GM12878 (cell line): ENCODE measurements around the gene CCSER1. TPM values are rescaled to one million over a fixed set of nuclear protein-coding genes. Genes with fewer than 3 reads are reported as not detected.

Experiments used
- ATAC-seq: fragments of 200-7000 bp; cut with Tn5 transposase; 3 replicates; pipeline ENCODE4 v1.9.1; 2020; ENCODE audit warnings: mild to moderate bottlenecking, moderate library complexity
- BruUV-seq: library from RNA; stranded (reverse); fragments of 400-500 nt; replicated peaks from 2 replicates; lab custom pipeline; 2021; lab: Mats Ljungman, UMichigan
- CTCF ChIA-PET: fragments of 300-600 bp; sonication (Branson Sonifier 250); formaldehyde crosslinking; extraction: SDS; loops from one replicate; lab custom pipeline; 2021; ENCODE audit warnings: inconsistent platforms; lab: Yijun Ruan, JAX
- POLR2A ChIA-PET: fragments of 350-600 bp; formaldehyde crosslinking; extraction: SDS; loops from one replicate; lab custom pipeline; 2021; ENCODE audit warnings: inconsistent platforms; lab: Charles Lee
- RAD21 ChIA-PET: fragments of 300-600 bp; sonication (Branson Sonifier 250); formaldehyde crosslinking; loops from one replicate; lab custom pipeline; 2023; ENCODE audit warnings: antibody characterized with exemption; ENCODE audit not compliant: unreplicated experiment; lab: Charles Lee
- SMC1A ChIA-PET: fragments of 300-600 bp; sonication (Branson Sonifier 250); formaldehyde crosslinking; loops from one replicate; lab custom pipeline; 2023; ENCODE audit not compliant: unreplicated experiment, uncharacterized antibody; lab: Charles Lee
- DNase-seq: peaks from one replicate; pipeline ENCODE4 v3.0.0-alpha.2; 2011; ENCODE audit warnings: low read depth, low spot score
- FAIRE-seq: peaks from 3 replicates; lab custom pipeline; 2011; peaks lifted over from hg19 to GRCh38; lab: Jason Lieb, UNC
- H2AFZ ChIP-seq: 2 replicates; pipeline ENCODE4 v1.6.0; 2011; ENCODE audit warnings: low read depth, low read length, control low read depth; ENCODE audit not compliant: control insufficient read depth
- H3K27ac ChIP-seq: 2 replicates; pipeline ENCODE4 v1.5.1; 2011; ENCODE audit warnings: control low read depth; ENCODE audit not compliant: control insufficient read depth, insufficient read depth
- H3K27me3 ChIP-seq, 2 experiments: replicated peaks in 1 of 2; 2 replicates each; pipeline versions ENCODE4 v1.6.0 to v1.6.1; 2011; ENCODE audit warnings: low read length in 1 of 2; ENCODE audit not compliant: control insufficient read depth in 2 of 2, insufficient read depth in 2 of 2
- H3K36me3 ChIP-seq, 2 experiments: 2 replicates each; pipeline ENCODE4 v1.5.1; 2011; ENCODE audit warnings: low read length in 1 of 2; ENCODE audit not compliant: control insufficient read depth in 2 of 2, insufficient read depth in 2 of 2
- H3K4me1 ChIP-seq: 2 replicates; pipeline ENCODE4 v1.6.1; 2011; ENCODE audit warnings: mild to moderate bottlenecking, low read length, moderate library complexity, mixed read lengths; ENCODE audit not compliant: control insufficient read depth, insufficient read depth
- H3K4me2 ChIP-seq: 2 replicates; pipeline ENCODE4 v1.6.0; 2011; ENCODE audit warnings: control low read depth; ENCODE audit not compliant: control insufficient read depth, insufficient read depth
- H3K4me3 ChIP-seq: fragments of 200-600 bp; sonication (generic); 2 replicates; pipeline ENCODE4 v1.5.1; 2016
- H3K79me2 ChIP-seq: 2 replicates; pipeline ENCODE4 v1.6.0; 2011; ENCODE audit warnings: low read length; ENCODE audit not compliant: control insufficient read depth, insufficient read depth
- H3K9ac ChIP-seq: 2 replicates; pipeline ENCODE4 v1.8.0; 2011; ENCODE audit warnings: low read length, control low read depth, mixed read lengths; ENCODE audit not compliant: control insufficient read depth, insufficient read depth
- H3K9me3 ChIP-seq: replicated peaks from 3 replicates; pipeline ENCODE4 v1.5.1; 2011; ENCODE audit warnings: mild to moderate bottlenecking, low read length; ENCODE audit not compliant: control insufficient read depth, insufficient read depth
- H4K20me1 ChIP-seq: 2 replicates; pipeline ENCODE4 v1.6.0; 2011; ENCODE audit not compliant: control insufficient read depth, insufficient read depth
- CREM ChIP-seq: IDR thresholded peaks from 2 replicates; pipeline ENCODE4 v1.6.1; 2014; ENCODE audit warnings: antibody characterized with exemption, low read depth
- HCFC1 ChIP-seq: fragments of 150-350 bp; IDR thresholded peaks from 2 replicates; pipeline ENCODE4 v1.6.1; 2014; ENCODE audit warnings: low read length
- MTA3 ChIP-seq: IDR thresholded peaks from 2 replicates; pipeline ENCODE4 v1.6.1; 2012; ENCODE audit warnings: low read length, inconsistent platforms, borderline replicate concordance
- NFIC ChIP-seq: IDR thresholded peaks from 2 replicates; pipeline ENCODE4 v1.6.1; 2012; ENCODE audit warnings: low read depth, mild to moderate bottlenecking, inconsistent platforms, low read length, moderate library complexity
- STAT3 ChIP-seq: IDR thresholded peaks from 2 replicates; pipeline ENCODE4 v1.6.1; 2011; ENCODE audit warnings: low read depth, low read length, improper control_type of control experiment
- ZNF217 ChIP-seq: fragments of 450-650 bp; IDR thresholded peaks from 2 replicates; pipeline ENCODE4 v1.6.1; 2017; ENCODE audit warnings: antibody characterized with exemption, mild to moderate bottlenecking
- WGBS: methylation state at CpG from one replicate; pipeline ENCODE4 v1.1.6; 2016; ENCODE audit warnings: low lambda C conversion rate; ENCODE audit not compliant: insufficient replicate concordance, insufficient coverage; ENCODE audit errors: missing lambda C conversion rate; 5-methylcytosine and 5-hydroxymethylcytosine counted together
- in situ Hi-C: fragments of 300-500 bp; cut with MboI; formaldehyde crosslinking; loops from 9 replicates; pipeline ENCODE4 v1.14.3; 2018; ENCODE audit warnings: mixed read lengths
- intact Hi-C: fragments of 100-400 bp; cut with micrococcal nuclease; formaldehyde crosslinking; loops from one replicate; pipeline ENCODE4 v1.14.2; 2022; ENCODE audit not compliant: unreplicated experiment
- polyA plus RNA-seq, 11 experiments: library from polyadenylated mRNA; depleted of rRNA in 4 of 11; unstranded in 6 of 11; stranded (reverse) in 5 of 11; fragments of >200 nt; fragmentation: Nextera tagmentation in 4 of 11; fragmentation: Illumina TruSeq in 1 of 11; extraction: Ambion mirVana in 4 of 11; extraction: Trizol in 1 of 11; gene quantifications; 1 replicate in 1 of 11; 2 replicates in 10 of 11; pipeline versions ENCODE4 v1.2.1 to v1.2.3, GENCODE V29; 2011 to 2016; ENCODE audit warnings: inconsistent platforms in 2 of 11, missing spikeins in 2 of 11, low read depth in 1 of 11
- total RNA-seq, 4 experiments: library from RNA; depleted of rRNA in 3 of 4; stranded (reverse); fragments of >200 nt in 3 of 4; fragmentation: Illumina TruSeq in 1 of 4; extraction: Trizol in 1 of 4; gene quantifications; 2 replicates each; pipeline versions ENCODE4 v1.2.1 to v1.2.3, GENCODE V29; 2013 to 2021
- TF ChIP-seq, protein P1 (sequence below): fragments of 450-650 bp; IDR thresholded peaks from 2 replicates; pipeline ENCODE4 v1.6.1; 2014; ENCODE audit warnings: mild to moderate bottlenecking
- TF ChIP-seq, protein P2 (sequence below): IDR thresholded peaks from 2 replicates; pipeline ENCODE4 v1.6.1; 2012; ENCODE audit warnings: improper control_type of control experiment, low read depth, low read length; ENCODE audit not compliant: insufficient replicate concordance
- TF ChIP-seq, protein P3 (sequence below): fragments of 450-650 bp; IDR thresholded peaks from 2 replicates; pipeline ENCODE4 v1.6.1; 2016; ENCODE audit warnings: mild to moderate bottlenecking

CCSER1 gene
- total and polyA plus RNA-seq, 10 of the 15 experiments (the other 5 are each of a cell fraction or from before 2014, with no cell fraction given), result 0.22 to 2.7 (median 1.0) TPM

DNA sequence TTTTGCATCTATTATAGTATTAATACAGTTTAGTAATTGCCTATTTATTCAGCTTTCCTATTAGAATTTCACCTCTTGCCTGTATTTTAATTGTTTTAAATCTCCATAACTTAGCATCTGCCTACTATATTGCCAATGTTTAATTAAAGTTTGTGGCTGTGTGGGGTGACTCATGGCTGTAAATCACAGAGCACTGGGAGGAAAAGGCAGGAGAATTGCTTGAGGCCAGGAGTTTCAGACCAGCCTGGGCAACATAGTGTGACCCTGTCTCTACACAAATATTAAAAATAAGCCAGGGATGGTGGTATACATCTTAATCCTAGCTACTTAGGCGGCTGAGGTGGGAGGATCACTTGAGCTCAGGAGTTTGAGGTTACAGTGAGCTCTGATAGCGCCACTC, 14.5 kb upstream of the CCSER1 start:
- ChIA-PET CTCF (no interaction called here), POLR2A (no interaction called here), SMC1A (no interaction called here)
- intact Hi-C loops (no loop called here), in situ Hi-C loops (loop anchor here (10.0 kb wide), 1 partner anchor 182 kb away; no protein-coding TSS in a partner anchor)
- no peaks in the 10 kb centered on the region for H3K4me1 ChIP-seq
- H3K4me3 ChIP-seq, result no peak overlapping the region
- no peaks in the 10 kb centered on the region for H3K9me3 ChIP-seq
- ATAC-seq, result no peak
- no peak overlapping the region for H3K4me2 ChIP-seq
- H2AFZ ChIP-seq, result no peak overlapping the region
- BruUV-seq, result no TSS peak
- TF ChIP-seq STAT3, result no peak
- TF ChIP-seq, all 136 proteins: peak for 0
- WGBS, result 23% methylated on average over 2 of the region's 2 CpGs
- Histone ChIP-seq H3K79me2 (no peaks in the 10 kb centered on the region), H3K27ac (no peak overlapping the region), H4K20me1 (no peaks in the 10 kb centered on the region), H3K27me3 (no peaks in the 10 kb centered on the region), H3K9ac (no peak overlapping the region), H3K36me3 (no peaks in the 10 kb centered on the region)
- FAIRE-seq (no peak), DNase-seq (no peak)
- RAD21 ChIA-PET, result no interaction called here

DNA sequence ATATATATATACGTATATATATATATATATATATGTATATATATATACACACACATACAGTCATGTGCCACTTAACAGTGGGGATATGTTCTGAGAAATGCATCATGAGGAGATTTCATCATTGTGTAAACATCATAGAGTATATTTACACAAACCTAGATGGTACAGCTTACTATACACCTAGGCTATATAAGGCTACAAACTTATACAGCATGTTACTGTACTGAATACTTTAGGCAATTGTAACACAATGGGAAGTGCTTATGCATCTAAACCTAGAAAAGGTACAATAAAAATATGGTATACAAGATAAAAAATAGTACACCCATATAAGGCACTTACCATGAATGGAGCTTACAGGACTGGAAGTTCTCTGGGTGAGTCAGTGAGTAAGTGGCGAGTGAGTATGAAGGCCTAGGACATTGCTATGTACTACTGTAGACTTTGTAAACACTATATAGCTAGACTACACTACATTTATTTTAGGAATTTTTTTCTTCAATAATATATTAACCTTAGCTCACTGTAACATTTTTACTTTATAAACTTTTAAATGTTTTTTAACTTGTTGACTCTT, 13.2 kb upstream of the CCSER1 start:
- ChIA-PET POLR2A (no interaction called here), RAD21 (no interaction called here), SMC1A (interaction anchor here (1.8 kb wide), 1 partner anchor 86 kb away, joined by 3 read pairs; no protein-coding TSS in a partner anchor), CTCF (interaction anchor here (1.2 kb wide), 1 partner anchor 10 kb away, joined by 3 read pairs; no protein-coding TSS in a partner anchor)
- intact Hi-C loops (no loop called here), in situ Hi-C loops (loop anchor here (10.0 kb wide), 1 partner anchor 181 kb away; no protein-coding TSS in a partner anchor)
- Histone ChIP-seq H3K4me2 (no peak overlapping the region), H3K9ac (no peak overlapping the region), H3K27me3 (no peaks in the 10 kb centered on the region), H2AFZ (no peak overlapping the region), H4K20me1 (no peaks in the 10 kb centered on the region), H3K36me3 (no peaks in the 10 kb centered on the region), H3K27ac (no peak overlapping the region), H3K4me3 (no peak overlapping the region), H3K9me3 (no peaks in the 10 kb centered on the region), H3K4me1 (peaks cover 6% of the 10 kb centered on the region), H3K79me2 (no peaks in the 10 kb centered on the region)
- BruUV-seq, result no TSS peak
- no peak for ATAC-seq
- FAIRE-seq, result no peak
- WGBS, result 0% methylated on average over 1 of the region's 2 CpGs
- DNase-seq, result no peak
- TF ChIP-seq NFIC (no peak), ZNF217 (no peak), CREM (no peak), HCFC1 (no peak), MTA3 (no peak)
- TF ChIP-seq, protein P1, sequence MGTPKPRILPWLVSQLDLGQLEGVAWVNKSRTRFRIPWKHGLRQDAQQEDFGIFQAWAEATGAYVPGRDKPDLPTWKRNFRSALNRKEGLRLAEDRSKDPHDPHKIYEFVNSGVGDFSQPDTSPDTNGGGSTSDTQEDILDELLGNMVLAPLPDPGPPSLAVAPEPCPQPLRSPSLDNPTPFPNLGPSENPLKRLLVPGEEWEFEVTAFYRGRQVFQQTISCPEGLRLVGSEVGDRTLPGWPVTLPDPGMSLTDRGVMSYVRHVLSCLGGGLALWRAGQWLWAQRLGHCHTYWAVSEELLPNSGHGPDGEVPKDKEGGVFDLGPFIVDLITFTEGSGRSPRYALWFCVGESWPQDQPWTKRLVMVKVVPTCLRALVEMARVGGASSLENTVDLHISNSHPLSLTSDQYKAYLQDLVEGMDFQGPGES, result no peak
- TF ChIP-seq, protein P2, sequence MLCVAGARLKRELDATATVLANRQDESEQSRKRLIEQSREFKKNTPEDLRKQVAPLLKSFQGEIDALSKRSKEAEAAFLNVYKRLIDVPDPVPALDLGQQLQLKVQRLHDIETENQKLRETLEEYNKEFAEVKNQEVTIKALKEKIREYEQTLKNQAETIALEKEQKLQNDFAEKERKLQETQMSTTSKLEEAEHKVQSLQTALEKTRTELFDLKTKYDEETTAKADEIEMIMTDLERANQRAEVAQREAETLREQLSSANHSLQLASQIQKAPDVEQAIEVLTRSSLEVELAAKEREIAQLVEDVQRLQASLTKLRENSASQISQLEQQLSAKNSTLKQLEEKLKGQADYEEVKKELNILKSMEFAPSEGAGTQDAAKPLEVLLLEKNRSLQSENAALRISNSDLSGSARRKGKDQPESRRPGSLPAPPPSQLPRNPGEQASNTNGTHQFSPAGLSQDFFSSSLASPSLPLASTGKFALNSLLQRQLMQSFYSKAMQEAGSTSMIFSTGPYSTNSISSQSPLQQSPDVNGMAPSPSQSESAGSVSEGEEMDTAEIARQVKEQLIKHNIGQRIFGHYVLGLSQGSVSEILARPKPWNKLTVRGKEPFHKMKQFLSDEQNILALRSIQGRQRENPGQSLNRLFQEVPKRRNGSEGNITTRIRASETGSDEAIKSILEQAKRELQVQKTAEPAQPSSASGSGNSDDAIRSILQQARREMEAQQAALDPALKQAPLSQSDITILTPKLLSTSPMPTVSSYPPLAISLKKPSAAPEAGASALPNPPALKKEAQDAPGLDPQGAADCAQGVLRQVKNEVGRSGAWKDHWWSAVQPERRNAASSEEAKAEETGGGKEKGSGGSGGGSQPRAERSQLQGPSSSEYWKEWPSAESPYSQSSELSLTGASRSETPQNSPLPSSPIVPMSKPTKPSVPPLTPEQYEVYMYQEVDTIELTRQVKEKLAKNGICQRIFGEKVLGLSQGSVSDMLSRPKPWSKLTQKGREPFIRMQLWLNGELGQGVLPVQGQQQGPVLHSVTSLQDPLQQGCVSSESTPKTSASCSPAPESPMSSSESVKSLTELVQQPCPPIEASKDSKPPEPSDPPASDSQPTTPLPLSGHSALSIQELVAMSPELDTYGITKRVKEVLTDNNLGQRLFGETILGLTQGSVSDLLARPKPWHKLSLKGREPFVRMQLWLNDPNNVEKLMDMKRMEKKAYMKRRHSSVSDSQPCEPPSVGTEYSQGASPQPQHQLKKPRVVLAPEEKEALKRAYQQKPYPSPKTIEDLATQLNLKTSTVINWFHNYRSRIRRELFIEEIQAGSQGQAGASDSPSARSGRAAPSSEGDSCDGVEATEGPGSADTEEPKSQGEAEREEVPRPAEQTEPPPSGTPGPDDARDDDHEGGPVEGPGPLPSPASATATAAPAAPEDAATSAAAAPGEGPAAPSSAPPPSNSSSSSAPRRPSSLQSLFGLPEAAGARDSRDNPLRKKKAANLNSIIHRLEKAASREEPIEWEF, result no peak
- TF ChIP-seq, protein P3, sequence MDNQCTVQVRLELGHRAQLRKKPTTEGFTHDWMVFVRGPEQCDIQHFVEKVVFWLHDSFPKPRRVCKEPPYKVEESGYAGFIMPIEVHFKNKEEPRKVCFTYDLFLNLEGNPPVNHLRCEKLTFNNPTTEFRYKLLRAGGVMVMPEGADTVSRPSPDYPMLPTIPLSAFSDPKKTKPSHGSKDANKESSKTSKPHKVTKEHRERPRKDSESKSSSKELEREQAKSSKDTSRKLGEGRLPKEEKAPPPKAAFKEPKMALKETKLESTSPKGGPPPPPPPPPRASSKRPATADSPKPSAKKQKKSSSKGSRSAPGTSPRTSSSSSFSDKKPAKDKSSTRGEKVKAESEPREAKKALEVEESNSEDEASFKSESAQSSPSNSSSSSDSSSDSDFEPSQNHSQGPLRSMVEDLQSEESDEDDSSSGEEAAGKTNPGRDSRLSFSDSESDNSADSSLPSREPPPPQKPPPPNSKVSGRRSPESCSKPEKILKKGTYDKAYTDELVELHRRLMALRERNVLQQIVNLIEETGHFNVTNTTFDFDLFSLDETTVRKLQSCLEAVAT, result no peak
